VCaP (cell line): ENCODE results near the gene TAX1BP3.

ENCODE experiments used
- H3K27ac ChIP-seq: fragments of 450-650 bp; 2 replicates; pipeline ENCODE4 v1.5.1; 2017
- TF ChIP-seq, protein P1 (sequence below): fragments of 450-650 bp; conservative IDR thresholded peaks from 2 replicates; pipeline ENCODE4 v1.5.1; 2017; ENCODE audit warnings: mild to moderate bottlenecking, moderate library complexity

TAX1BP3 gene

GRCh38 chr17:3699951-3700350 lies 31.6 kb upstream of the TAX1BP3 start:
- no peak overlapping the region for H3K27ac ChIP-seq
- TF ChIP-seq, protein P1, sequence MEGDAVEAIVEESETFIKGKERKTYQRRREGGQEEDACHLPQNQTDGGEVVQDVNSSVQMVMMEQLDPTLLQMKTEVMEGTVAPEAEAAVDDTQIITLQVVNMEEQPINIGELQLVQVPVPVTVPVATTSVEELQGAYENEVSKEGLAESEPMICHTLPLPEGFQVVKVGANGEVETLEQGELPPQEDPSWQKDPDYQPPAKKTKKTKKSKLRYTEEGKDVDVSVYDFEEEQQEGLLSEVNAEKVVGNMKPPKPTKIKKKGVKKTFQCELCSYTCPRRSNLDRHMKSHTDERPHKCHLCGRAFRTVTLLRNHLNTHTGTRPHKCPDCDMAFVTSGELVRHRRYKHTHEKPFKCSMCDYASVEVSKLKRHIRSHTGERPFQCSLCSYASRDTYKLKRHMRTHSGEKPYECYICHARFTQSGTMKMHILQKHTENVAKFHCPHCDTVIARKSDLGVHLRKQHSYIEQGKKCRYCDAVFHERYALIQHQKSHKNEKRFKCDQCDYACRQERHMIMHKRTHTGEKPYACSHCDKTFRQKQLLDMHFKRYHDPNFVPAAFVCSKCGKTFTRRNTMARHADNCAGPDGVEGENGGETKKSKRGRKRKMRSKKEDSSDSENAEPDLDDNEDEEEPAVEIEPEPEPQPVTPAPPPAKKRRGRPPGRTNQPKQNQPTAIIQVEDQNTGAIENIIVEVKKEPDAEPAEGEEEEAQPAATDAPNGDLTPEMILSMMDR, result no peak

DNA sequence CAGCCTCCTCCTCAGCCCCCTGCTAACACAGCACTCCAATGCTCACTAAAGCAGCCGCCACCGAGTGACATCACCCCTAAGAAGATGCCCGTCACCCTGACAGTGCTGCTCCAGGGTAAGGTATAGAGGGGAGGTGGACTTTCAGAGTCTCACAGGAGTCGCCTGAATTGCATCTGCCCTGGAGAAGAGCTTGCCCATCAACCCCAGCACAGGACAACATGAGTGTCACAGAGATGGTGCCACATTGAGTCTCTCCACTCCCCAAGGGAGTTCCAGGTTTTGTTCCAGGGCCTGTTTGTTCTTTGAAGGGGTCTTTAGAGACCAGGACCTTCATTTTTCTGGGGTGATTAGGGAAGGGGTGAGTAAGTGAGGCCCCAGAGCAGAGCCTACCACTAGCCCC lies 29.8 kb upstream of the TAX1BP3 start:
- TF ChIP-seq, protein P1, result no peak

GRCh38 chr17:3697103-3697476 lies 28.7 kb upstream of the TAX1BP3 start:
- TF ChIP-seq, protein P1, result no peak

More for the DNA sequence above, 29.8 kb upstream of the TAX1BP3 start:
- no peak overlapping the region for H3K27ac ChIP-seq

GRCh38 chr17:3695723-3696411 lies 27.5 kb upstream of the TAX1BP3 start, which contains the start of gene P2RX5:
P2RX5 (minus strand) TSS chr17:3696155; CDS start chr17:3696005, 150 bp downstream.
- peak within 1 kb of the TSS; percentile 91 for H3K27ac ChIP-seq

More at GRCh38 chr17:3697103-3697476, 28.7 kb upstream of the TAX1BP3 start:
- no peak overlapping the region for H3K27ac ChIP-seq

GRCh38 chr17:3695129-3695722 lies 26.8 kb upstream of the TAX1BP3 start:
- TF ChIP-seq, protein P1, result no peak; the same call in 1 of the 2 replicates
- H3K27ac ChIP-seq, result peak overlapping the region; percentile 91

More at GRCh38 chr17:3695723-3696411, 27.5 kb upstream of the TAX1BP3 start, which contains the start of gene P2RX5:
- TF ChIP-seq, protein P1, result no peak

GRCh38 chr17:3693829-3694231 lies 25.5 kb upstream of the TAX1BP3 start:
- H3K27ac ChIP-seq, result peak overlapping the region; percentile 91
- TF ChIP-seq, protein P1, result no peak

- TF ChIP-seq, protein P1, result no peak
- H3K27ac ChIP-seq, result peak overlapping the region; percentile 91; the same call in 1 of the 2 replicates
Observed at GRCh38 chr17:3693141-3693540, 24.8 kb upstream of the TAX1BP3 start.
